ENCODE data around the gene HIPK3. TPM values are rescaled to one million over a fixed set of nuclear protein-coding genes. Genes with fewer than 3 reads are reported as not detected.

The HIPK3 gene
- total and polyA plus RNA-seq, 9 of the 15 experiments (the other 6 are each of a cell fraction or from before 2014, with no cell fraction given), result 2.3 to 19.6 (median 7.5) TPM

- TF ChIP-seq RBM14 (IDR thresholded peaks at IDR 0.05; ENCODE audit: borderline replicate concordance, insufficient read depth, low read depth, low read length), result peak; percentile 61; the same call in 1 of the 2 replicates
- TF ChIP-seq ZNF232 (CRISPR knock-in tag; IDR thresholded peaks at IDR 0.05), result no peak
- no peak for TF ChIP-seq ZC3H4 (CRISPR knock-in tag; IDR thresholded peaks at IDR 0.05; ENCODE audit: borderline replicate concordance)
- TF ChIP-seq SIN3A (IDR thresholded peaks at IDR 0.05; ENCODE audit: borderline replicate concordance in 2 of 2, control insufficient read depth in 1 of 2, low read depth in 2 of 2, low read length in 2 of 2), result peak in 1 of 2 experiments; percentile 54; a peak in 1 of 4 replicates
- TF ChIP-seq YY1 (IDR thresholded peaks at IDR 0.05; ENCODE audit: borderline replicate concordance in 1 of 3, control insufficient read depth in 1 of 3, extremely low read depth in 1 of 3, insufficient read depth in 3 of 3, insufficient read length in 1 of 3, insufficient replicate concordance in 2 of 3, low read depth in 1 of 3, low read length in 2 of 3), result peak; percentile 64 to 90 (median 65)
- no peak for TF ChIP-seq SNIP1 (IDR thresholded peaks at IDR 0.05; ENCODE audit: low read depth)
- no peak for TF ChIP-seq ARHGAP35 (IDR thresholded peaks at IDR 0.05; ENCODE audit: partially characterized antibody)
- TF ChIP-seq FOSL1 (tag; conservative IDR thresholded peaks at IDR 0.05), result peak; percentile 34; the same call in 1 of the 2 replicates
- TF ChIP-seq E2F6 (IDR thresholded peaks at IDR 0.05; ENCODE audit: borderline replicate concordance in 1 of 2, extremely low read depth in 1 of 2, insufficient read depth in 1 of 2, insufficient read length in 1 of 2, low read depth in 1 of 2, low read length in 1 of 2, poor library complexity in 1 of 2, severe bottlenecking in 1 of 2), result peak; percentile 21 to 32
- peak; percentile 37; the same call in 1 of the 2 replicates for TF ChIP-seq ETS1 (conservative IDR thresholded peaks at IDR 0.05; ENCODE audit: control insufficient read depth, low read depth, low read length)
- TF ChIP-seq MYC (IDR thresholded peaks at IDR 0.05; ENCODE audit: low read depth, low read length), result peak; percentile 29; the same call in 1 of the 2 replicates
- no peak for TF ChIP-seq MYC (CRISPR knock-in tag; IDR thresholded peaks at IDR 0.05; ENCODE audit: borderline replicate concordance, low read depth)
- no peak for TF ChIP-seq ZBTB12 (CRISPR knock-in tag; IDR thresholded peaks at IDR 0.05)
Observed at GRCh38 chr11:33257160-33257896, at the start of gene HIPK3 (continued).
